T-cell (primary cell): ENCODE results near the gene AKAP5. TPM values are rescaled to one million over a fixed set of nuclear protein-coding genes. Genes with fewer than 3 reads are reported as not detected.

ENCODE experiments used
- ATAC-seq, 4 experiments: fragments of 200-7000 bp in 3 of 4; fragments of 150-1000 bp in 1 of 4; cut with Tn5 transposase; replicated peaks in 1 of 4; 1 replicate in 3 of 4; 2 replicates in 1 of 4; pipeline ENCODE4 v1.10.0; 2021; ENCODE audit warnings: moderate library complexity in 3 of 4, mild to moderate bottlenecking in 2 of 4, moderate number of reproducible peaks in 1 of 4
- CTCF ChIA-PET, 2 donors: fragments of 300-600 bp; sonication (Branson Sonifier 250); formaldehyde crosslinking; loops; one replicate each; lab custom pipeline; 2022; ENCODE audit warnings: antibody characterized with exemption in 2 of 2; lab: Charles Lee
- POLR2A ChIA-PET, 2 donors: fragments of 300-600 bp; sonication (Branson Sonifier 250); formaldehyde crosslinking; loops; one replicate each; lab custom pipeline; 2022; ENCODE audit warnings: antibody characterized with exemption in 2 of 2; lab: Charles Lee
- DNase-seq, 35 experiments: peaks; one replicate each; pipeline versions ENCODE4 v3.0.0 to v3.0.0-alpha.2; 2013 to 2023
- H3K27ac ChIP-seq: one replicate; pipeline ENCODE4 v1.5.1; 2013; ENCODE audit warnings: low read length
- H3K27me3 ChIP-seq, 2 experiments: replicated peaks in 1 of 2; 1 replicate in 1 of 2; 2 replicates in 1 of 2; pipeline versions ENCODE4 v1.6.1 to v1.7.0; 2013; ENCODE audit warnings: low read length in 1 of 2, mixed read lengths in 1 of 2; ENCODE audit not compliant: control insufficient read depth in 2 of 2, insufficient read depth in 2 of 2; ENCODE audit errors: extremely low read depth in 1 of 2
- H3K36me3 ChIP-seq, 2 donors: 1 replicate in 1 of 2; 2 replicates in 1 of 2; pipeline versions ENCODE4 v1.6.1 to v1.7.0; 2013; ENCODE audit warnings: low read length in 1 of 2; ENCODE audit not compliant: control insufficient read depth in 2 of 2, insufficient read depth in 1 of 2; ENCODE audit errors: extremely low read depth in 1 of 2
- H3K4me1 ChIP-seq, 2 experiments: 1 replicate in 1 of 2; 2 replicates in 1 of 2; pipeline versions ENCODE4 v1.6.1 to v1.7.0; 2013; ENCODE audit warnings: low read length in 2 of 2, mixed read lengths in 1 of 2; ENCODE audit not compliant: insufficient read depth in 2 of 2, control insufficient read depth in 1 of 2; ENCODE audit errors: extremely low read depth in 1 of 2
- H3K4me3 ChIP-seq, 2 donors: 1 replicate in 1 of 2; 2 replicates in 1 of 2; pipeline versions ENCODE4 v1.5.1 to v1.7.0; 2013; ENCODE audit warnings: mild to moderate bottlenecking in 2 of 2, low read length in 1 of 2, moderate library complexity in 1 of 2; ENCODE audit not compliant: control insufficient read depth in 1 of 2; ENCODE audit errors: extremely low read depth in 1 of 2
- H3K9me3 ChIP-seq: 2 replicates; pipeline ENCODE4 v1.7.0; 2013
- H3K27ac Mint-ChIP-seq, 2 donors: one replicate each; pipeline ENCODE4 v1.8.0; 2020 to 2021; ENCODE audit warnings: mild to moderate bottlenecking in 2 of 2, mixed read lengths in 2 of 2
- H3K27me3 Mint-ChIP-seq, 2 donors: one replicate each; pipeline ENCODE4 v1.8.0; 2021 to 2022; ENCODE audit warnings: mixed read lengths in 2 of 2
- H3K36me3 Mint-ChIP-seq: one replicate; pipeline ENCODE4 v1.8.0; 2021; ENCODE audit warnings: mixed read lengths
- H3K4me1 Mint-ChIP-seq, 3 donors: one replicate each; pipeline ENCODE4 v1.8.0; 2020 to 2022; ENCODE audit warnings: mixed read lengths in 3 of 3, mild to moderate bottlenecking in 1 of 3
- H3K4me3 Mint-ChIP-seq, 3 donors: one replicate each; pipeline ENCODE4 v1.8.0; 2020 to 2022; ENCODE audit warnings: mild to moderate bottlenecking in 3 of 3, mixed read lengths in 3 of 3, moderate library complexity in 3 of 3
- H3K9me3 Mint-ChIP-seq, 3 donors: one replicate each; pipeline ENCODE4 v1.8.0; 2020 to 2022; ENCODE audit warnings: mixed read lengths in 3 of 3
- WGBS: methylation state at CpG from one replicate; pipeline ENCODE4 v1.1.5; 2013; ENCODE audit warnings: missing lambda C conversion rate; ENCODE audit not compliant: insufficient coverage; 5-methylcytosine and 5-hydroxymethylcytosine counted together
- total RNA-seq, 35 experiments: library from RNA in 6 of 35; stranded (reverse) in 6 of 35; fragments of 120-200 nt in 1 of 35; gene quantifications; one replicate each; pipeline versions ENCODE4 v1.2.1 to v1.2.4 and lab custom pipeline; 2013 to 2026

The AKAP5 gene
- total RNA-seq, 5 donors from 2014 or later (not counting 1 experiment from before 2014, with no cell fraction given) = 0.26 to 2.0 (median 0.55) TPM

GRCh38 chr14:64504897-64505794 lies 39.8 kb downstream of the AKAP5 start:
- peaks cover 60 to 79% (median 72%) of the 10 kb centered on the region in 3 donors for H3K4me1 Mint-ChIP-seq
- no peaks in the 10 kb centered on the region for H3K9me3 Mint-ChIP-seq
- DNase-seq = peak; percentile 68 to 90 (median 83)
- Histone ChIP-seq H3K27me3 (no peaks in the 10 kb centered on the region), H3K36me3 (no peaks in the 10 kb centered on the region), H3K27ac (peak overlapping the region; percentile 100), H3K9me3 (no peaks in the 10 kb centered on the region), H3K4me3 (peak overlapping the region; percentile 89 to 93), H3K4me1 (peaks cover 40 to 58% of the 10 kb centered on the region in 2 experiments)
- ChIA-PET POLR2A (interaction anchor here (0.6 kb wide), 7 partner anchors 26 to 602 kb away, joined by 3 to 7 read pairs (median 5); no protein-coding TSS in a partner anchor), CTCF (no interaction called here)
- peak overlapping the region; percentile 99 for H3K27ac Mint-ChIP-seq
- H3K36me3 Mint-ChIP-seq = peaks cover 5% of the 10 kb centered on the region
- ATAC-seq = peak; percentile 33 to 44 (median 38)
- peak overlapping the region; percentile 91 to 95 (median 92) for H3K4me3 Mint-ChIP-seq
- H3K27me3 Mint-ChIP-seq = no peaks in the 10 kb centered on the region
- under 1% methylated on average over 35 of the region's 68 CpGs for WGBS

- Histone ChIP-seq H3K4me3 (peak overlapping the region; percentile 29 to 93), H3K9me3 (no peaks in the 10 kb centered on the region), H3K36me3 (no peaks in the 10 kb centered on the region), H3K4me1 (peaks cover 47 to 61% of the 10 kb centered on the region in 2 experiments), H3K27me3 (no peaks in the 10 kb centered on the region), H3K27ac (peak overlapping the region; percentile 100)
- no CpG with 5 or more reads among the region's 3 CpGs for WGBS
- ChIA-PET POLR2A (no interaction called here), CTCF (no interaction called here)
- peak overlapping the region; percentile 90 to 94 for H3K27ac Mint-ChIP-seq
- H3K27me3 Mint-ChIP-seq = no peaks in the 10 kb centered on the region
- no peaks in the 10 kb centered on the region for H3K9me3 Mint-ChIP-seq
- H3K36me3 Mint-ChIP-seq = peaks cover 11% of the 10 kb centered on the region
- no peak for ATAC-seq
- H3K4me3 Mint-ChIP-seq = peak overlapping the region; percentile 90 to 92 (median 91)
- peak in 1 of 35 experiments; percentile 38 for DNase-seq
- peaks cover 64 to 85% (median 72%) of the 10 kb centered on the region in 3 donors for H3K4me1 Mint-ChIP-seq
These were observed 41.4 kb downstream of the AKAP5 start for GRCh38 chr14:64506721-64507120.

- ChIA-PET POLR2A (no interaction called here), CTCF (interaction anchor here in 1 of 2 donors (0.8 to 1.0 kb wide), 2 partner anchors 9 to 11 kb away, joined by 3 to 4 read pairs; no protein-coding TSS in a partner anchor)
- H3K9me3 ChIP-seq = no peaks in the 10 kb centered on the region
- peak overlapping the region; percentile 100 for H3K27ac ChIP-seq
- H3K36me3 ChIP-seq = no peaks in the 10 kb centered on the region
- WGBS = 41% methylated on average over 2 of the region's 4 CpGs
- H3K36me3 Mint-ChIP-seq = peaks cover 6% of the 10 kb centered on the region
- H3K4me1 Mint-ChIP-seq = peaks cover 66 to 85% (median 71%) of the 10 kb centered on the region in 3 donors
- H3K27me3 ChIP-seq = no peaks in the 10 kb centered on the region
- ATAC-seq (no peak), DNase-seq (peak in 2 of 35 experiments; percentile 27 to 34)
- H3K27ac Mint-ChIP-seq = peak overlapping the region; percentile 90 to 94
- peaks cover 43 to 55% of the 10 kb centered on the region in 2 experiments for H3K4me1 ChIP-seq
- peak overlapping the region; percentile 90 to 92 (median 91) for H3K4me3 Mint-ChIP-seq
- H3K4me3 ChIP-seq = peak overlapping the region in 1 of 2 donors; percentile 32
- H3K27me3 Mint-ChIP-seq = no peaks in the 10 kb centered on the region
- H3K9me3 Mint-ChIP-seq = no peaks in the 10 kb centered on the region
These were observed 42.3 kb downstream of the AKAP5 start for GRCh38 chr14:64507376-64508156.

GRCh38 chr14:64508215-64508776 lies 43.0 kb downstream of the AKAP5 start:
- no peak for DNase-seq
- Histone ChIP-seq H3K36me3 (no peaks in the 10 kb centered on the region), H3K4me1 (peaks cover 43 to 54% of the 10 kb centered on the region in 2 experiments), H3K4me3 (no peak overlapping the region), H3K27ac (peak overlapping the region; percentile 100), H3K27me3 (no peaks in the 10 kb centered on the region), H3K9me3 (no peaks in the 10 kb centered on the region)
- ATAC-seq = no peak
- ChIA-PET CTCF (interaction anchor here (0.7 to 1.4 kb wide), 5 partner anchors 10 to 931 kb away, joined by 3 to 4 read pairs (median 3); no protein-coding TSS in a partner anchor), POLR2A (interaction anchor here (0.6 to 1.2 kb wide), 2 partner anchors 13 to 45 kb away, joined by 3 to 4 read pairs; no protein-coding TSS in a partner anchor)
- Mint-ChIP-seq H3K27me3 (no peaks in the 10 kb centered on the region), H3K27ac (peak overlapping the region; percentile 71 to 94), H3K4me1 (peaks cover 71 to 86% (median 77%) of the 10 kb centered on the region in 3 donors), H3K4me3 (peak overlapping the region; percentile 17 to 92 (median 91)), H3K9me3 (no peaks in the 10 kb centered on the region), H3K36me3 (peaks cover 6% of the 10 kb centered on the region)
- no CpG with 5 or more reads among the region's 1 CpG for whole genome bisulfite sequencing

- Histone ChIP-seq H3K36me3 (no peaks in the 10 kb centered on the region), H3K9me3 (no peaks in the 10 kb centered on the region), H3K4me1 (peaks cover 45 to 52% of the 10 kb centered on the region in 2 experiments), H3K27ac (peak overlapping the region; percentile 26), H3K27me3 (no peaks in the 10 kb centered on the region), H3K4me3 (no peak overlapping the region)
- Mint-ChIP-seq H3K27me3 (no peaks in the 10 kb centered on the region), H3K36me3 (peaks cover 6% of the 10 kb centered on the region), H3K4me1 (peaks cover 78 to 89% (median 83%) of the 10 kb centered on the region in 3 donors), H3K4me3 (peak overlapping the region; percentile 21 to 49 (median 39)), H3K27ac (peak overlapping the region; percentile 76 to 80), H3K9me3 (no peaks in the 10 kb centered on the region)
- DNase-seq = no peak
- no peak for ATAC-seq
- WGBS = 86% methylated on average over 4 of the region's 8 CpGs
- CTCF ChIA-PET = interaction anchor here (0.6 to 3.7 kb wide), 13 partner anchors 10 to 930 kb away, joined by 3 to 22 read pairs (median 3); no protein-coding TSS in a partner anchor
- POLR2A ChIA-PET = interaction anchor here (0.6 to 1.6 kb wide), 5 partner anchors 8 to 80 kb away, joined by 3 to 7 read pairs (median 4); no protein-coding TSS in a partner anchor
These were observed 43.7 kb downstream of the AKAP5 start for GRCh38 chr14:64509036-64509435.
